ENCODE data around the gene GRID2. TPM values are rescaled to one million over a fixed set of nuclear protein-coding genes. Genes with fewer than 3 reads are reported as not detected.

Gene GRID2
- total RNA-seq: under 0.01 TPM in 1 of 2 replicates, not detected in the other
- polyA plus RNA-seq: 0.02 and 0.07 TPM in 2 replicates
- not detected in 2 replicates for polyA plus RNA-seq (2012)
- polyA minus RNA-seq (ENCODE audit: low replicate concordance): not detected in 2 replicates

DNA sequence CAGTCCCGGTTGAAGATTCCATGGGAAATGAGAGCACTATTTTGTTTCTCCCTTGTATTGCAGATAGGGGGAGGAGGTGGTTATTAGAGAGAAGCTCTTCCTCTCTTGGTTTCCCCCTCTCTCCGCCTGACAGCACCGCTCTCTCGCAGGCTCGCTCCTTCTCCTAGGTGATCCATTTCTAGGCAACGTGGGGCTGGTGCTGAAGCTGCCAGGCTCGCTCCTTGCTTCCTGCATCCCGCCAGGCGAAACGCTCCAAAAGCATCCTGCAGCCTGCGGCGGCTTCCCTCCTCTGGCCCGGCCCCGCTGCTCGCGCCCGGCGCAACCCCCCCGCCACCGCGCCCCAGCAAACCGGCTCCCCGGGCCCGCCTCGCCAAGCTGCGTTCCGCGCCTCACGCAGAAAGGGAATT lies at the start of gene GRID2:
GRID2 (plus strand) TSS at position 346 of the 407 bp plus-strand sequence.
- Histone ChIP-seq H3K27me3 (ENCODE audit: control insufficient read depth, insufficient read depth, low read length) (peaks cover 12% of the 10 kb centered on the region), H3K27ac (ENCODE audit: insufficient read depth, low read length) (no peak within 1 kb of the TSS), H3K9me3 (ENCODE audit: control insufficient read depth, insufficient read depth, low read depth, low read length) (no peaks in the 10 kb centered on the region), H3K4me3 (replicated peaks in 1 of 4; ENCODE audit: control extremely low read depth in 1 of 4, insufficient read depth in 1 of 4, low read depth in 3 of 4, low read length in 4 of 4) (peak within 1 kb of the TSS; percentile 1 to 72 (median 30)), H3K9ac (ENCODE audit: insufficient read depth, low read length) (no peak within 1 kb of the TSS), H2AFZ (ENCODE audit: low read length) (no peak within 1 kb of the TSS), H3K4me2 (ENCODE audit: extremely low read depth, insufficient read depth, low read length) (peak within 1 kb of the TSS; percentile 62), H3K4me1 (ENCODE audit: control insufficient read depth, extremely low read depth, insufficient read depth, low read length) (no peaks in the 10 kb centered on the region), H3K79me2 (ENCODE audit: control insufficient read depth, insufficient read depth, low read length) (no peaks in the 10 kb centered on the region), H3K36me3 (ENCODE audit: control insufficient read depth, insufficient read depth, low read length) (no peaks in the 10 kb centered on the region), H4K20me1 (ENCODE audit: control insufficient read depth, extremely low read depth, insufficient read depth, low read length) (no peaks in the 10 kb centered on the region)
- TF ChIP-seq, protein P1, sequence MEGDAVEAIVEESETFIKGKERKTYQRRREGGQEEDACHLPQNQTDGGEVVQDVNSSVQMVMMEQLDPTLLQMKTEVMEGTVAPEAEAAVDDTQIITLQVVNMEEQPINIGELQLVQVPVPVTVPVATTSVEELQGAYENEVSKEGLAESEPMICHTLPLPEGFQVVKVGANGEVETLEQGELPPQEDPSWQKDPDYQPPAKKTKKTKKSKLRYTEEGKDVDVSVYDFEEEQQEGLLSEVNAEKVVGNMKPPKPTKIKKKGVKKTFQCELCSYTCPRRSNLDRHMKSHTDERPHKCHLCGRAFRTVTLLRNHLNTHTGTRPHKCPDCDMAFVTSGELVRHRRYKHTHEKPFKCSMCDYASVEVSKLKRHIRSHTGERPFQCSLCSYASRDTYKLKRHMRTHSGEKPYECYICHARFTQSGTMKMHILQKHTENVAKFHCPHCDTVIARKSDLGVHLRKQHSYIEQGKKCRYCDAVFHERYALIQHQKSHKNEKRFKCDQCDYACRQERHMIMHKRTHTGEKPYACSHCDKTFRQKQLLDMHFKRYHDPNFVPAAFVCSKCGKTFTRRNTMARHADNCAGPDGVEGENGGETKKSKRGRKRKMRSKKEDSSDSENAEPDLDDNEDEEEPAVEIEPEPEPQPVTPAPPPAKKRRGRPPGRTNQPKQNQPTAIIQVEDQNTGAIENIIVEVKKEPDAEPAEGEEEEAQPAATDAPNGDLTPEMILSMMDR (conservative IDR thresholded peaks at IDR 0.05 in 1 of 2, IDR thresholded peaks at IDR 0.05 in 1 of 2; ENCODE audit: low read depth in 1 of 2, low read length in 2 of 2): peak in 1 of 2 donors; percentile 43
- no peak for TF ChIP-seq EZH2 (IDR thresholded peaks at IDR 0.05; ENCODE audit: low read length, missing control alignments)
- peak; percentile 29 to 48 for DNase-seq (ENCODE audit: low read depth in 2 of 2)

DNA sequence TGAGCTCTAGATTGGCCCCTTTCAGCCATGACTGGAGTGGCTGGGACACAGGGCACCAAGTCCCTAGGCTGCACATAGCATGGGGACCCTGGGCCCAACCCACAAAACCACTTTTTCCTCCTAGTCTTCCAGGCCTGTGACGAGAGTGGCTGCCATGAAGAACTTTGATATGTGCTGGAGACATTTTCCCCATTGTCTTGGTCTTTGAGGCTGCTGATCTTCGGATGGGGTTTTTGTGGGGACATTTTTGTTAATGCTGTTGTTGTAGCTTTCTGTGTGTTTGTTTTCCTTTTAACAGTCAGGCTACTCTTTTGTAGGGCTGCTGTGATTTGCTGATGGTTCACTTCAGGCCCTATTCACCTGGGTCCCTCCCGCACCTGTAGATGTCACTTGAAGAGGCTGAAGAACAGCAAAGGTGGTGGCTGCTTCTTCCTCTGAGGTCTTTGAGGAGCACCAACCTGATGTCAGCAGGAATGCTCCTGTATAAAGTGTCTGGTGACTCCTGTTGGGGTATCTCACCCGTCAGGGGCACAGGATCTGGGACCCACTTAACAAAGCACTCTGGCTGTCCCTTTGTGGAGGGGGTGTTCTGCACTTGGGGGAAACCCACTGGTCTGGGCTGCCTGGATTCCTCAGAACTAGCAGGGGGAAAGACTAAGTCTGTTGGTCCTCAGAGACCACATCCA lies 49.6 kb upstream of the GRID2 start:
- no peak for TF ChIP-seq EZH2 (IDR thresholded peaks at IDR 0.05; ENCODE audit: low read length, missing control alignments)
- TF ChIP-seq, protein P1 (conservative IDR thresholded peaks at IDR 0.05 in 1 of 2, IDR thresholded peaks at IDR 0.05 in 1 of 2; ENCODE audit: low read depth in 1 of 2, low read length in 2 of 2): no peak
- Histone ChIP-seq H3K4me3 (replicated peaks in 1 of 4; ENCODE audit: control extremely low read depth in 1 of 4, insufficient read depth in 1 of 4, low read depth in 3 of 4, low read length in 4 of 4) (no peak overlapping the region), H3K4me2 (ENCODE audit: extremely low read depth, insufficient read depth, low read length) (no peak overlapping the region), H3K9ac (ENCODE audit: insufficient read depth, low read length) (no peak overlapping the region), H3K4me1 (ENCODE audit: control insufficient read depth, extremely low read depth, insufficient read depth, low read length) (no peaks in the 10 kb centered on the region), H3K79me2 (ENCODE audit: control insufficient read depth, insufficient read depth, low read length) (no peaks in the 10 kb centered on the region), H3K36me3 (ENCODE audit: control insufficient read depth, insufficient read depth, low read length) (no peaks in the 10 kb centered on the region), H3K27ac (ENCODE audit: insufficient read depth, low read length) (no peak overlapping the region), H3K9me3 (ENCODE audit: control insufficient read depth, insufficient read depth, low read depth, low read length) (no peaks in the 10 kb centered on the region), H2AFZ (ENCODE audit: low read length) (no peak overlapping the region), H4K20me1 (ENCODE audit: control insufficient read depth, extremely low read depth, insufficient read depth, low read length) (no peaks in the 10 kb centered on the region), H3K27me3 (ENCODE audit: control insufficient read depth, insufficient read depth, low read length) (no peaks in the 10 kb centered on the region)
- DNase-seq (ENCODE audit: low read depth in 2 of 2): no peak

DNA sequence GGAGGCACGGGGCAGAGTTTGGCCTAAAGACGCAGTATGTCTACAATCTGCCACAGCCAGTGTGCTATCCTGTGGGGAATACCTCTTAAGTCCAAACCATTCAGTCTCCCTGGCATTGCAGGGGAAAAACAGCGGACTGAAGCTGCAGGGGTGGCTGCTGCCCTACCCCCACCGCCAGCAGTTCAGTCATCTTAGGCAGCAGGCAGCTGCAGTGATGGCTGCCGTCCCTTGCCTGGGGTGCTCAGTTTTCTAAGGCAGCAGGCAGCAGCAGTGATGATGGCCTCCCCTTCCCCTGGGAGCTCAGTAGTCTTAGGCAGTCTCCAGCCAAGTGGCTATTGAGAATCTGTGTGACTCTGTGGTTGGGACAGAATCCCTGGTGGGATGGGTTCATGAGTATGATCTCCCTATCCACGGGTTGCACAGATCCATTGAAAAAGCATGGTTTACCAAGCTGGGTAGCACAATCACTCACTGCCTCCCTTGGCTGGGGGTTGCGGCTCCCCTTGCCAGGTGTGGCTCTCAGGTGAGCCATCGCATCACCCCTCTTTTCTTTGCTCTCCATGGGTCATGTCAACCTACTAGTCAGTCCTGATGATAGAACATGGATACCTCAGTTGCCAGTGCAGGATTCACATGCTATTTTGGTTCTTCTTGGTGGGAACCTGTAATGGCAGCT lies 48.9 kb upstream of the GRID2 start:
- Histone ChIP-seq H3K27ac (ENCODE audit: insufficient read depth, low read length) (no peak overlapping the region), H3K4me1 (ENCODE audit: control insufficient read depth, extremely low read depth, insufficient read depth, low read length) (no peaks in the 10 kb centered on the region), H3K4me3 (replicated peaks in 1 of 4; ENCODE audit: control extremely low read depth in 1 of 4, insufficient read depth in 1 of 4, low read depth in 3 of 4, low read length in 4 of 4) (no peak overlapping the region), H3K36me3 (ENCODE audit: control insufficient read depth, insufficient read depth, low read length) (no peaks in the 10 kb centered on the region), H3K79me2 (ENCODE audit: control insufficient read depth, insufficient read depth, low read length) (no peaks in the 10 kb centered on the region), H2AFZ (ENCODE audit: low read length) (no peak overlapping the region), H3K27me3 (ENCODE audit: control insufficient read depth, insufficient read depth, low read length) (no peaks in the 10 kb centered on the region), H4K20me1 (ENCODE audit: control insufficient read depth, extremely low read depth, insufficient read depth, low read length) (no peaks in the 10 kb centered on the region), H3K9ac (ENCODE audit: insufficient read depth, low read length) (no peak overlapping the region), H3K4me2 (ENCODE audit: extremely low read depth, insufficient read depth, low read length) (no peak overlapping the region), H3K9me3 (ENCODE audit: control insufficient read depth, insufficient read depth, low read depth, low read length) (no peaks in the 10 kb centered on the region)
- DNase-seq (ENCODE audit: low read depth in 2 of 2): no peak
- TF ChIP-seq, protein P1 (conservative IDR thresholded peaks at IDR 0.05 in 1 of 2, IDR thresholded peaks at IDR 0.05 in 1 of 2; ENCODE audit: low read depth in 1 of 2, low read length in 2 of 2): no peak
- TF ChIP-seq EZH2 (IDR thresholded peaks at IDR 0.05; ENCODE audit: low read length, missing control alignments): no peak

Data from fibroblast of lung (primary cell).